ENCODE results near the gene CYTH1. TPM values are rescaled to one million over a fixed set of nuclear protein-coding genes. Genes with fewer than 3 reads are reported as not detected.

CYTH1 gene
- total RNA-seq, 1 experiment from 2014 or later: 9.7 TPM

- Histone ChIP-seq H3K56ac (ENCODE audit: insufficient read length, low read depth, low read length) (no peak overlapping the region), H2BK12ac (ENCODE audit: insufficient read length, low read depth, low read length) (no peak overlapping the region), H2AFZ (ENCODE audit: low read length) (no peak overlapping the region), H3T11ph (ENCODE audit: low read length) (no peak overlapping the region), H3K79me1 (ENCODE audit: insufficient read depth, low read depth, low read length, poor library complexity, severe bottlenecking) (peaks cover 10% of the 10 kb centered on the region), H3K4me2 (ENCODE audit: insufficient read depth, insufficient read length, low read length) (no peak overlapping the region), H2AK5ac (ENCODE audit: insufficient read length, low read length) (no peak overlapping the region), H3K4ac (ENCODE audit: low read depth, low read length) (no peak overlapping the region), H3K23ac (ENCODE audit: insufficient read length, low read depth, low read length) (no peak overlapping the region), H3K14ac (ENCODE audit: insufficient read depth, low read length) (no peak overlapping the region), H3K9ac (ENCODE audit: extremely low read depth, insufficient read length, low read length) (no peak overlapping the region), H3K9me3 (ENCODE audit: control insufficient read depth, low read depth, low read length) (no peaks in the 10 kb centered on the region), H2BK5ac (ENCODE audit: insufficient read length, low read length) (no peak overlapping the region), H3K27me3 (ENCODE audit: insufficient read depth, low read length) (no peaks in the 10 kb centered on the region), H2BK20ac (ENCODE audit: low read depth, low read length, poor library complexity, severe bottlenecking) (no peak overlapping the region), H3K18ac (ENCODE audit: insufficient read length, low read depth, low read length) (no peak overlapping the region), H3K23me2 (ENCODE audit: insufficient read length, low read depth, low read length, poor library complexity, severe bottlenecking) (no peaks in the 10 kb centered on the region), H2BK120ac (ENCODE audit: low read depth, low read length, poor library complexity, severe bottlenecking) (no peak overlapping the region), H3K27ac (ENCODE audit: insufficient read length, low read depth, low read length) (no peak overlapping the region), H3K4me1 (ENCODE audit: insufficient read depth, low read length) (no peaks in the 10 kb centered on the region), H2BK15ac (ENCODE audit: low read depth, low read length) (no peak overlapping the region), H4K5ac (ENCODE audit: insufficient read length, low read depth, low read length) (no peak overlapping the region), H4K8ac (replicated peaks; ENCODE audit: insufficient read length, low read depth, low read length) (no peak overlapping the region), H4K91ac (ENCODE audit: insufficient read length, low read depth, low read length) (no peak overlapping the region), H3K79me2 (ENCODE audit: insufficient read depth, low read length) (no peaks in the 10 kb centered on the region; the same call in 1 of the 2 replicates), H4K20me1 (ENCODE audit: control insufficient read depth, insufficient read depth, insufficient read length) (no peaks in the 10 kb centered on the region)
- TF ChIP-seq CTCF (conservative IDR thresholded peaks at IDR 0.05): no peak
- no peaks in the 10 kb centered on the region for H3K9me3 Mint-ChIP-seq
- no peaks in the 10 kb centered on the region for H3K36me3 Mint-ChIP-seq (ENCODE audit: insufficient read depth in 1 of 3, low read depth in 3 of 3)
- no peaks in the 10 kb centered on the region for H3K27me3 Mint-ChIP-seq (ENCODE audit: low read depth)
- no CpG with 5 or more reads among the region's 4 CpGs for WGBS (ENCODE audit: extremely low coverage, insufficient read length, low lambda C conversion rate)
- H3K4me3 Mint-ChIP-seq: no peak overlapping the region
- H3K27ac Mint-ChIP-seq: no peak overlapping the region
- H3K4me1 Mint-ChIP-seq: peaks cover 2 to 3% of the 10 kb centered on the region in 2 experiments; a peak in 2 of 4 replicates
- no peak for DNase-seq
Observed at GRCh38 chr17:78767806-78768205, 14.3 kb downstream of the CYTH1 start.
